Cardiac fibroblast (primary cell): ENCODE data around the gene CCDC27.
A peak's percentile ranks its signal among the peaks of the same experiment; 100 is the strongest.

Source experiments
- DNase-seq, 2 donors: peaks; one replicate each; pipeline versions ENCODE4 v3.0.0 to v3.0.0-alpha.2; 2010; ENCODE audit warnings: low read depth in 2 of 2
- H3K4me3 ChIP-seq, 2 donors: replicated peaks in 1 of 2; 1 replicate in 1 of 2; 2 replicates in 1 of 2; pipeline ENCODE4 v1.5.1; 2011; ENCODE audit warnings: low read depth in 2 of 2, low read length in 2 of 2, mild to moderate bottlenecking in 2 of 2, moderate library complexity in 1 of 2
- CTCF ChIP-seq: IDR thresholded peaks from one replicate; pipeline ENCODE4 v1.5.1; 2011; ENCODE audit warnings: low read depth, mild to moderate bottlenecking, low read length, inconsistent platforms

Gene CCDC27

GRCh38 chr1:3772027-3772714, 19.9 kb downstream of the CCDC27 start:
- peak; percentile 58 to 88 for DNase-seq
- peak overlapping the region; percentile 51 to 52 for H3K4me3 ChIP-seq
- TF ChIP-seq CTCF = no peak

DNA sequence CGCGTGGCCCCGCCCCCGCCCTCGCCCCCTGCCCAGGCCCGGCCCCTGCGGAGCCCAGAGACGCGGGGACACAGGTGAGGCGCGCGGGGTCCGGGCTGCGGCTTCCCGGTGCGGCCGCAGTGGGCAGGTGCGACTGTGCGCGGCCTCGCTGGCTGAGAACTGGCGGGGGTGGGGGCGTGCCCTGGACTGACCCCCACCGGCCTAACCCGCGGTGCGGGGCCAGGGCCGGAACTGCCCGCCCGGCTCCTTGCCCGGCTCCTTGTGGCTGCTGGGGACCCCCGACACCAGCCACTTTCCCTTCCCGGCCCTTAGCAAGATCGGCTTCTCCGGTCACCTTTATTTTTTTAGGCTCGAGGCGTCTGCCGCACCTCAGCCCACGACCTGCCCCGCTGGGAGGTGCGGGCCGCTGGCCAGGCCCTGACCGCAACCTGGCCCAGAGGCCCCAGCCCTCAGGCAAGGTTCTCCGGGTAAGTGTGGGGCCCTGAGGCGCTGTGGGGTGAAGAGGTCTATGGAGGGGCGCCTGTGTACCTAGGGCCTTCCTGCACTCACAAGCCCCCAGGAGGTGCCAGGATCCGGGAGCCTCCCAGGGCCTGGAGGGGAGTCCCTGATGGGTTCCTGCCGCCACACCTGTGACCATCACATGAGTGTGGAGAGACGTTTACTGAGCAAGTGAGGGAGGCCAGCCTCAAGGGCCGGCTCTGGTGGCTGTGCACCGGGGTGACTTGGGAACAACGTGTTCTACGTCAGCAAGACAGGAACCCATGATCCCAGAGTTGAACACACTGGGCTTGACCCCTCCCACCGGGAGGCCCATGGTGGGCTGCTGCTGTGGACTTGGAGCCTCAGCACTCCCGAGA, 20.7 kb downstream of the CCDC27 start, which contains the start of gene SMIM1:
TSS of gene SMIM1 (plus strand) at position 35 of the 857 bp plus-strand sequence. CDS start 2,625 bp downstream, outside the sequence.
- no peak for DNase-seq
- H3K4me3 ChIP-seq = peak within 1 kb of the TSS; percentile 51 to 52
- TF ChIP-seq CTCF = no peak

GRCh38 chr1:3773572-3774275, 21.5 kb downstream of the CCDC27 start:
- peak overlapping the region in 1 of 2 donors; percentile 46 for H3K4me3 ChIP-seq
- no peak for DNase-seq

DNA sequence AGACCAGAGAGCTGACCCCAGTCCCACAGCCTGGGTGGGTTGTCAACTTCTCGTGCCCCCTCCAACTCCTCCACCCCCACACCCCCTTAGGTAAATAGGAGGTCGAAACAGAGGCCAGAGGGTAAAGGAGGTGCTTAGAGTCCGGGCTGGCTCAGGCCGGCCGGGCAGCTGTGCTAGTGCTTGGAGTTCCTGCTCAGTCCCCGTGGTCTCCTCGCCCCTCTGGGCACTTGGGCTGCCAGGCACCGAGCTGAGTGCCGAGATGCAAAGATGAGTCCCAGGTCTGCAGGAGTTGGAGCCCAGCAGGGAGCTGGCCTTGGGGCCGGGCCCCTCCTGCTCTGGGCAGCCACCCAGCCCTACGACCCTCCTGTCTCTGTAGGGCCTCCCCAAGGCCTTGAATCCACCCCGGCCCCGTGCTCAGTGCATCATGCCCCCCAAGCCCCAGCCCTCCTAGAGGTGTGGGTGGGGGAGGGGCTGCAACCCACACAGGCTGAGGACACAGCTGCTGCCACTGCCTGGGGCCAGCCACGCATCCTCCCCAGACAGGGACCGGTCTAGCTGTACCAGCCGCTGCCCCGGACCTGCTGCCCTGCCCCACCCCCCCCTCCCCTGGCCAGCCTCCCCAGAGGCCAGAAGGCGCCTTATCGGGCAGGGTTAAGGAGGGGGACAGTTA, 22.2 kb downstream of the CCDC27 start:
- TF ChIP-seq CTCF = no peak
- no peak overlapping the region for H3K4me3 ChIP-seq
- DNase-seq = no peak

More at GRCh38 chr1:3773572-3774275, 21.5 kb downstream of the CCDC27 start:
- TF ChIP-seq CTCF = no peak

DNA sequence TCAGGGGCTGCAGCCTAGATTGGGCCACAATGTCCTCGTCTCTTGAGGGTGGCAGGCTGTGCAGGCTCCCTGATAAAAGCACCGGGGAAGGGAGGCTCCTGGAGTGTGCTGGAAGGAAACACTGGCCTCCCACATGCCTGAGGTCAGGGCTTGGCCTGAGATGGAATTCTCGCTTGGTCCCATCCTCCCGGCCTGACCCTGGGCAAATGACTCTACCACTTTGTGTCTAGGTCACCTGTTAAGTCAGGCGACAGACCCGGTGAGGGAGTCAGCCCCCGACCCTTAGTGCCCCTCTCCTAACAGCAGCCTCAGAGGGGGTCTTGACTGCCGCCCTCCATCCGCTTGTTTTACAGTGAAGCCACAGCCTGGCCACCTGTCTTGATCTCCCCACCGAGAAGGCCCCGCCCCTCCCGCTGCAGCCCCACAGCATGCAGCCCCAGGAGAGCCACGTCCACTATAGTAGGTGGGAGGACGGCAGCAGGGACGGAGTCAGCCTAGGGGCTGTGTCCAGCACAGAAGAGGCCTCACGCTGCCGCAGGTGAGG, 22.8 kb downstream of the CCDC27 start:
- no peak for TF ChIP-seq CTCF
- peak in 1 of 2 donors; percentile 32 for DNase-seq
- H3K4me3 ChIP-seq = no peak overlapping the region
